HG03457 (cell line): Measurements from ENCODE around the gene TMOD2.
"Not testable (repeated sequence)": the region's sequence is repeated elsewhere in the genome, so short reads cannot be mapped to it uniquely, and the experiment has no call there.

ENCODE experiments used
- ATAC-seq: cut with Tn5 transposase; IDR thresholded peaks from one replicate; pipeline ENCODE4 v1.9.1; 2021; ENCODE audit warnings: moderate number of reproducible peaks; ENCODE audit not compliant: unreplicated experiment

Gene TMOD2

GRCh38 chr15:51770902-51771301, 19.5 kb downstream of the TMOD2 start:
- ATAC-seq = no peak

- ATAC-seq = no peak
These were observed 20.4 kb downstream of the TMOD2 start for GRCh38 chr15:51771773-51772172.

GRCh38 chr15:51774916-51775315, 23.5 kb downstream of the TMOD2 start:
- ATAC-seq = no peak

- ATAC-seq = no peak
These were observed 24.8 kb downstream of the TMOD2 start for GRCh38 chr15:51775967-51776816.

GRCh38 chr15:51776952-51777569, 25.7 kb downstream of the TMOD2 start:
- no peak for ATAC-seq

- no peak for ATAC-seq
These were observed 29.2 kb downstream of the TMOD2 start for GRCh38 chr15:51780636-51781035.

GRCh38 chr15:51781506-51781905, 30.1 kb downstream of the TMOD2 start:
- ATAC-seq = no peak

GRCh38 chr15:51782357-51782896, 31.0 kb downstream of the TMOD2 start:
- ATAC-seq = no peak

GRCh38 chr15:51783967-51784366, 32.6 kb downstream of the TMOD2 start:
- no peak for ATAC-seq

- ATAC-seq = not testable (repeated sequence)
These were observed 35.7 kb downstream of the TMOD2 start for GRCh38 chr15:51787130-51787529.

- not testable (repeated sequence) for ATAC-seq
These were observed 41.1 kb downstream of the TMOD2 start for GRCh38 chr15:51792474-51792873.

GRCh38 chr15:51793521-51794305, 42.3 kb downstream of the TMOD2 start:
- no peak for ATAC-seq

- no peak for ATAC-seq
These were observed 45.5 kb downstream of the TMOD2 start for GRCh38 chr15:51796847-51797401.

- ATAC-seq = no peak
These were observed 46.9 kb downstream of the TMOD2 start for GRCh38 chr15:51798281-51798680.

- no peak for ATAC-seq
These were observed 48.2 kb downstream of the TMOD2 start for GRCh38 chr15:51799282-51800252.

- ATAC-seq = no peak
These were observed 50.0 kb downstream of the TMOD2 start for GRCh38 chr15:51801391-51801835.

GRCh38 chr15:51802593-51802992, 51.2 kb downstream of the TMOD2 start:
- ATAC-seq = no peak

- no peak for ATAC-seq
These were observed 52.6 kb downstream of the TMOD2 start for GRCh38 chr15:51803965-51804364.

- no peak for ATAC-seq
These were observed 54.7 kb downstream of the TMOD2 start for GRCh38 chr15:51806123-51806522.

- no peak for ATAC-seq
These were observed 58.1 kb downstream of the TMOD2 start for GRCh38 chr15:51809457-51809856.
